Frontal cortex (tissue), 4 donors: ENCODE results near the gene ASPG. TPM values are rescaled to one million over a fixed set of nuclear protein-coding genes. Genes with fewer than 3 reads are reported as not detected.

ENCODE experiments used
- DNase-seq, 2 donors: peaks; one replicate each; pipeline ENCODE4 v3.0.0; 2012; ENCODE audit warnings: low spot score in 2 of 2
- FAIRE-seq: peaks from 2 replicates; lab custom pipeline; 2012; peaks lifted over from hg19 to GRCh38; lab: Jason Lieb, UNC
- total RNA-seq: library from RNA; depleted of rRNA; stranded (reverse); fragments of >200 nt; gene quantifications from one replicate; pipeline ENCODE4 v1.2.3, GENCODE V29; 2014
- donor health status: control.
- donor health status: control.
- donor health status: control.

Gene ASPG
- total RNA-seq, 1 donor from 2014 or later: 0.41 TPM

DNA sequence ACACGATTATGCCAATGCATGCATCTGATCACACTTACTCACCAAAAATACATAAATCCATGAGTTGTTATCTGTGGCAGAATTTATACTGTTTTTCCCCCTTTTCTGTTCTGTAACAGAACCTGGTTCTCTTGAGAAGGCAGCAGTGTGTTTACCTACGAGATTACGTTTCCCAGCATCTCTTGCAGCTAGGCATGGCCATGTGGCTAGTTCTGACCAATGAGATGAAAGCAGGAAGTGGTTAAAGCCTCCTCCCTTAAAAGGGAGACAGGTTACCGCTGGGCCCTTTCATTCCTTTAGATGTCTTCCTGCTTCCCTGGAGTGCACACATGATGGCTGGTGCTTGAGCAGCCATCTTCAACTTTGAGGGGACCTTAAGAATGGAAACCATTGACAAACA lies 11.7 kb upstream of the ASPG start:
- FAIRE-seq: no peak
- no peak for DNase-seq

DNA sequence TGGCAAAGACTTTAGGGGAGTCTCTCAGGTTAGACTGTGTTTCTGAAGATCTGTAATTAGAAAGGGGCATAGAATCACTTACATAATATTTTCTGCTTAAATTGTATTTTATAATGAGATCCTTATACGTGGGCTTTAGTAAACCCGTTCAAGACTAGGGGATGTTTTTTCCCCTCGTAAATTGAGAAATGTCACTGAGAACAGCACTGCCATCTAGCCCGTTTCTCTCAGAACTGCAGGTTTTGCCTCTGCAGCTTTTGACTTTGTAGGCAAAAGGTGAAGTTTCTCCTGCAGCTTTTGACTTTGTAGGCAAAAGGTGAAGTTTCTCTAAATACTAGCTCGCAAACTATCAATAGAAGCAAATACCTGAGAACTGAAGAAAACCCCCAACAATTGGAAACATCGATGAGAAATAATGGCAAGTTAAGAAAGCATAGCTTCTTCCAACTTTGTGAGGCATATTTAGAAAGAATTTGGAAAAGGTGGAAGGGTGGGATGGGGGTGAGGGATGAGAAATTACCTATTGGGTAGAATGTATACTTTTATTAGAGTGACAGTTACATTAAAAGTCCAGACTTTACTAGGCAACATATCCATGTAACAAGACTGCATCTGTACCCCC lies 9.9 kb upstream of the ASPG start:
- peak in 1 of 2 donors; percentile 13 for DNase-seq
- FAIRE-seq: no peak

DNA sequence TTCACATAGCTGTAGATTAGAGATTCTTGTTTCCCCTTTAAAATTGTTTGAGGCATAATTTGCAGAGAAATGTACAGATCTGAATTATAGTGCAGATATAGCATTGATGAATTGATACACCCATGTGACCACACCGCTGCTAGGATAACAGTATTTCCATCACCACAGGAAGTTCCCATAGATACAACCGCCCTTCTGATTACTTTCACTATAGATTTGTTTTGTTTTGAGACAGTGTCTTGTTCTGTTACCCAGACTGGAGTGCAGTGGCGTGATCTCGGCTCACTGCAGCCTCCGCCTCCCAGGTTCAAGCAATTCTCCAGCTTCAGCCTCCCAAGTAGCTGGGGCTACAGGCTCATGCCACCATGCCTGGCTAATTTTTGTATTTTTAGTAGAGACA lies 8.8 kb upstream of the ASPG start:
- no peak for FAIRE-seq
- no peak for DNase-seq

DNA sequence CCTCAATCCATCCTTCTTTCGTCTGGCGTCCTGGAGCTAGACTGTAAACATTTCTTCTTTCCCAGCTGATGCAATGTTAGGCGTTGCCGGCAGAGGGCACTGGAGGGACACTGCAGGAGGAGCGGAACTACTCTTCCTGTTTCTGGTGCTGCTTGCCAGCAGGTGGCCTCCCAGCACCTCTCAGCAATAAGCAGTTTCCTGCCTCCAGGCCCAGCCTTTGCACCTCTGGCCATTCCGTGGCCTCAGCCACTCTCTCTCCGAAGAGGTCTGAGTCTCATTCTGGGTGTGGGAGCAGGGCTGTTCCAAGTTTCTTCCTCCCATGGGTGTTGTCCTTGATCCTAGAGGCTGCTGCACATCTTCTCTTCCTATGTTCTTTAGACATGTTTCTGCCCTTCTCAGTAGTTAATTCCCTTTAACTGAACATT lies 7.5 kb upstream of the ASPG start:
- peak; percentile 73 to 90 for DNase-seq
- no peak for FAIRE-seq

DNA sequence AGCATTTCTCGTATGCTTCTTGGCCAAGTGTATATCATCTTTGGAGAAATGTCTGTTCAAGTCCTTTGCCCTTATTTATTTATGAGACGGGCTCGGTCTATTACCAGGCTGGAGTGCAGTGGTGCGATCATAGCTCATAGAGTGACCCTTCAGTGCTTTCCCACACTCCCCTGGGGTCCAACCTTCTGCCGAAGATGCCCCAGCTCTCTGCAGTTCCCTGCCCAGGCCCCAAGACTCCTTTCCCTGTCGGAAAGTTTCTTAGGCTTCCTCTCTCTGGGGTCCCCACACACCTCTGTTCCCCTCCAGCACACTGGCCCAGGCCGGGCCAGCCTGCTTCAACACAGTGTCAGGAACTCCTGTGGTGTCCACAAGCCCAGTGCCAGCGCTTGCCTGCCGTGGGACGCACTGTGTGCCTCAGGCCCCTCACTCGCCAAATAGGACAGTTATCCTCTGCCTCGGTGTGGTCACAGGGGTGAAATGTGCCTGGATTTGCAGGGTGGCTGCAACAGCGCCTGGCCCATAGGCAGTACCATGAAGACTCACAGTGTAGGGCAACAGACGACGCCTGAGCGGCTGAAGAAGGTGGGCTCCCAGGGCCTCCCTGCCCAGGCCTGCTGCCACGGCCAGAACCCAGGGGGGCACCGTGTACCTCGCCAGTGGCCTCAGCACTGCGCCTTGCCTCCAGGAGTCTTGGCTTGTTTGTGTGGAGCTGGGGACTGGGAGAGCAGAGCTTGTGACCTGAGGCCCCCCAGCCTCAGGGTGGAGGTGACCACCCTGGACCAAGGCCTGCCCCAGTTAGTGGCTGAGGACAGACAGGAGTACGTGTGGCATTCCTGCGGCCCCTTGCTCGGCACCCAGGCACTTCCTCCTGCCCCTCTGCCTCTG lies 4.9 kb upstream of the ASPG start:
- no peak for FAIRE-seq

DNA sequence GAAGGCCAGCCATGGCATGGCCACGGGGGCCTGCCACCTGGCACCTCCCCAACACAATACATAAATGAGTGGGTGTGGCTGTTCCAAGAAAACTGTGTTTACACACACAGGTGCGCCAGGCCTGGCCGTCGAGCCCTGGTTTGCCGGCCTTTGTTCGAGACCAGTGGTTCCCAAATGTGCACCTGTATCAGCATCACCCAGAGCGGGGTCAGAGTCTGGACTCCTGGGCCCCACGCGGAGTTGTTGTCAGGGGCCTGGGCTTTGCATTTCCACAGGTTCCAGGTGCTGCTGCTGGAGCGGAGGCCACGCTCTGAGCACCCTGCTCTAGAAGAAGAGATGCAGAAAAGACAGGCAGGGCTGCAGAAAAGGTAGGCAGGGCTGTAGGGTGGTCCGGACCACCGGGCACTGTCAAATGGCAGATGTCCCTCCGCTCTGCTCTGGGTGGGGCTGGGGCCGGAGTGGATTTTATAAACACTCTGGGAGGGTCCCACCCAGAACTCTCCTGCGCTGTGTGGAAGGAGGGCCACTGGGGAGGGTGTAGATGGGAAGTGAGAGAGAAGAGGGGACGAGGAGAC lies 4.2 kb upstream of the ASPG start:
- DNase-seq: peak in 1 of 2 donors; percentile 6
- FAIRE-seq: no peak

More for the DNA sequence above, 4.9 kb upstream of the ASPG start:
- DNase-seq: peak in 1 of 2 donors; percentile 5

DNA sequence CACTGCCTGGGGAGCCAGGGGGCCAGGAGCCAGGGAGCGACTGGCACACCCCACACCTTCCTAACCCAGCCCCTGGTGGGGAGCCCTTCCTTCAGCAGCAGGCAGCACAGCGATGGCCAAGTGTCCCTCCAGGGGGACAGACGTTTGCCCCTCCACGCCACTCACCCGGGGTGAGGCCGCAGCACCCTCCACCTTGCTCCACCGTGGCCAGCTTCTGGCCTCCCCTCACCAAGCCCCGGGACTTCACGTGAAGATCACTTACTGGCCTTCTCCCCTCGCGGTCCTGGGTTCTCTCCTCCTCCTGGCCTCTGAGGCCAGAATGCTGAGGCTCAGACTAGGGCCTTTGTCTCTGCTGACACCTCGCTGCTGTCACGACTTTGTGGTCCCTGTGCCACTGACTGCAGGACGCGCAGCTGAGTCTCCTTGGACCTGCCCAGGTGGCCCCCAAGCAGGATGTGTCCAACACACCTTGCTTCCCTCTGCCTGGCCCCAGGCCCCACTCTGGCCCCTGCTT lies 3.5 kb upstream of the ASPG start:
- DNase-seq (peak in 1 of 2 donors; percentile 10), FAIRE-seq (no peak)

DNA sequence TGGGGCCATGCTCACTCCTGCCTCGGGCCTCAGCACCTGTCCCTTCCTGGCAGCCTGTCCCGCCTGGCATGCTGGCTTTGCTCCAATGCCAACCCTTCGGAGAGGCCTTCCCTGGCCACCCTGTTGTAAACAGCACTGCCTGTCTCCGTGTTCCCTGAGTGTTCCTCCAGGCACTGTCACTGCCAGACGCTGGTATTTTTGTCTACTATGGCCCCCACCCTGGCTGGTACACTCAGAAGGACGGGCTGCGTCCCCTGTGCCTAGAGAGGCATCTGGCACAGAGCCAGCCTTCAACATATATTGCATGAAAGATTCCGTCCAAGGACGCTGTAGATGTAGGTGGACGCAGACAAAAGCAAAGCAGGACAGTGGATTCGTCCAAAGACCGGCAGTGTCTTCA lies 2.7 kb upstream of the ASPG start:
- DNase-seq (peak; percentile 9 to 14), FAIRE-seq (no peak)

DNA sequence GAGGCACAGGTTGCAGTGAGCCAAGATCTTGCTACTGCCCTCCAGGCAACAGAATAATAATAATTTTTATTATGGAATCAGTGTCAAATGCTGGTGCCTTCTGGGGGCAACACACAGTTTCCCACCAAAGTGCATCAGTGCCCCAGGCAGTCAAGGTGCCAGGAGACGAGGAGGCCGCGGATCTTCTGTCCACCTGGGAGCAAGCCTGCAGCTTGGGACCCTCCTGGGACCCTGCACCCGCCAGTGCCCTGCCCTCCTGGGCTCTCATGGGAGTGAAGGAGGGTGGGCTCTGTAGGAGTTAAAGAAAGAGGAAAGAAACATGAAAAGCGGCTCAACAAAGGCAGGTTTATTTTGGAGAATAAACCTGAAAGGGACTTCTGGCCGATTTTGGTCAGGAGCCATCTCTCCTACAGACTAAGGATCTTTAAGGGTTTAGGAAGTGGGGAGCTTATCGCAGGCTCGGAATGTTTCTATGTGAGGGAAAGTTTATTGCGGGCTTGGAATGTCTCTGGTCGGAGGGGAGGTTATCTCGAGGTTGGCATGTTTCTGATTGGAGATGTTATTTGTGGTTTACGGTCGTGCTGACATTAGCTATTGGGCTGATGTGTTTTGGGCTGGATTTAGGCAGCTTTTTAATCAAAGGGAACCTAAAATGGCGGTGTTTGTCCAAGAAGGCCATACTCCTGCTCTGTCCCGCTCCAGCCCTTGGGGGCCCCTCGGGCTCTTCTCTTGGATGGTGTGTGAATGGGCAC lies 1.1 kb upstream of the ASPG start:
- FAIRE-seq (no peak), DNase-seq (peak in 1 of 2 donors; percentile 25)

DNA sequence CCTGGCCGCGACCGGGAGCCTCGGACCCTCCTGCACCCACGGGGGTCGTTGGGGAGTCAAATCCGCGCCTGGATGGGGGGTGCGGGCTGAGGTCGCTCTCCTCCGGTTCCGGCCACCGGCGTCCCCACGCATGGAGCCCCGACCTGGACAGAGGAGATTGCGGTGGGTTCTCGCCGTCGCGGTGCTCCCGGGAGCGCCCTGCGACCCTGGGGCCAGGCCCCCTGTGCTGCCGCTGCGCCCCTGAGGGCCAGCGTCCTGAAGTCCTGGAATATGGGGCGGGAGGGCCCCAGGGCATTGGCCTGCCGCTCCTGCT lies 345 bp downstream of the ASPG start:
- DNase-seq (peak in 1 of 2 donors; percentile 35), FAIRE-seq (no peak)

DNA sequence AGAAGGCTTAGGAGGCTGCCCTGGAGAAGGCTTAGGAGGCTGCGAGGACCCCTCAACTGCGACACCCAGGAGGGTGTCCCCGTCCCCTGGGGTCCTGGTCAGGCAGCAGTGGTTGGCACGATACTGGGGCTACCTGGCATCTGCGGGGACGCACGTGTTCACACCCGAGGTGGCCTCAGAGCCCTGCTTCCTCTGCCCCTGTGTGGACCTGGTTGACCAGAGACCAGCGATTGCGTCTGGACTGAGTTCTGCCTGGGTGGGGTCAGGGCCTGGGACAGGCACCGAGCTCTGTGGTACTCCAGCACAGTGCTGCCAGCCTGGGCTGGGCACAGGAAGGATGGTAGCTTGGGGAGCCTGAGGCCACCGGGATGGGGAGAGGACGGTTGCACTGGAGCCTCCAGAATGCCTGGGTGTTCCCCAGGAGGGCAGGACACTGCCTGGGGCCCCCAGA lies 735 bp downstream of the ASPG start:
- FAIRE-seq (no peak), DNase-seq (no peak)

DNA sequence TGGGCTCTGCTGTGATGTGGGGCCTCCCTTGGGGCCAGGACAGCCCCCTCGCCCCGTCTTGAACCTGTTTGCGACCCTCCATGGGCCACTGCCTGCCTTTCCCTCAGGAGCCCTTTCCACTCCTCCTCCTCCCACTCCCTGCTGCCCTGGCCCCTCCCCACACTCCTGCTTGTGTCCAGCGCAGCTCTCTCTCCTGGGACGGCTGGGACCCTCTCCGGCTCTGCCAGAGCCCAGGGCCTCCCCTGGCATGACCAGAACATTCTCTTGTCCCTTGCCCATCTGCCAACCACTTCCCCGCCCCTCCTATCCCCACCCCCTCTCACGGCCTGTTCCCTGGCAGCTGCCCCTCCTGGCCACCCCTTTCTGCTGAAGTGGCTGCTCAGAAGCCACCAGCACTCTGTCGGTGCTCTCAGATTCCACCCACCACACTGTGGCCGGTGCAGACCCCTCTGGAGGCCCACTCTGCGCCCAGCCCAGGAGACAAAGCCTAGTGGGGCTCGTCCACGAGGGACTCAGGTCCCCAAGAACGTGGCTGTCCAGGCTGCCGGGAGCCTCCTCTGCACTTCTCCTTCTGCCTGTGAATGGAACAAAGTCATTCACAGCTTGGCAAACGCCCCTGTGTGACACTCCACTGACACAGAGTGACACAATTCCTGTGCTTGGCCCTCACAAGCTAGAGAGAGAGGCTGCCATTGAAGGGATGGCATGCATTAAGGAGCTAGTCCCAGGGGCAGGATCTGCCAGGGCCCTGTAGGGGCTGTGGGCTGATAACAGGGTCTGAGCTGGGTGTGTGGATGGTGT lies 1.4 kb downstream of the ASPG start:
- DNase-seq (no peak), FAIRE-seq (no peak)

DNA sequence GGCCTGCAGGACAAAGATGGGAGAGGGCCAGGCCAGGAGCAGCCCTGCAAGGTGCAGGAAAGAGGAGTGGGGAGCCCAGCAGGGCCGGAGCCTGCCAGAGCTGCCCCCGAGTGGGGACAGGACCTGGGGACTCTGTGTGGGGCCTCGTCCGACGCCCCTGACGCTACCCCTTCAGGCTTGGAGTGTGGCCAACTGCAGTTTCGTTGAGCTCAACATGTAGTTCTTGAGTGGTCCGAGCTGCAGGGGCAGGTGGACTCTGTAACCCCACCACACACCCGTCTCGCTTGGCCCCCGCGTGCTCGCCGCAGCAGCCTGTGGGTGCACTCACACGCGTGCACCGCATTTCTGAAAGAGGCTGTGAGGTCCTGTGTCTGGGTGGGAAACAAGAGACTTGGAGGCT lies 2.0 kb downstream of the ASPG start:
- no peak for DNase-seq
- no peak for FAIRE-seq

DNA sequence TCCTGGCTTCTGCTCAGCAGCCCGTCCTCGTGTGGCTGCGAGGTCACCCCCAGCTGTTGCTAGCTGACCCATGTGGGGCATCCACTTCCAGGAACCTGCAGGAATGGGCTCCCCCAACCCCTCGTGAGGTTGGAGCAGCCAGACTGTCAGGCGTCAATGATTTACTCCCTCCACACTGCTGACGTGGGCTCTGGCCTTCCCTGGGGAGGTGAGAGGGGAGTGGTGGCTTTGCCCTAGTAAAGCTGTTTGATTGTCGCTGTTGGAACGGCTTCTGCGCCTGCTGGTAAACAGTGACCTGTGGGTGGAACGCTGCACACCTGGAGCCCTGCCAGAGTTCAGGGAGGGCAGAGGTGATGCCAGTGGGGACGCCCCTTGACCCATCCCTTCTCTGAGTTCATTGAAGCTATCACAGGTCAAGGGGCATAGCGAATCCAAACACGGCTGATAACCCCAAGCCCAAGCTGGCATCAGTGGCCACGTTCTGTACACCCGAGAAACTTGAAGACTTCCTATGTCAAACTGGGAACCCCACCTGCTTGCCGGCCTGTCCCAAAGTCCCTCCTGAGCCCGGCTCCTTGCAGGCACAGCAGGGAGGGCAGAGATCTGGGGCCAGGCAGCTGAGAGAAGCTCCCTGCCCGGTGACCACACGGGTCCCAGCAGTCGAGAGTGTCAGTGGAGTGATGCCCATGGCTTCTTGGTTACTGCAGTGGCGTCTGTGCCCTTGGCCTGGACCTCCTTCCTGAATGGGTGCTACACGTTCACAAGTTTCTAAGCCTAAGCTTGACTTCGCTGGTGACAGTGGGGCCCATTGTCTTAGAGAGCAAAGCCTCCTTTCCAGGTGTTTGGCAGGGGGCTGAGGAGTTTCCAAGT lies 2.7 kb downstream of the ASPG start:
- DNase-seq (no peak), FAIRE-seq (no peak)

DNA sequence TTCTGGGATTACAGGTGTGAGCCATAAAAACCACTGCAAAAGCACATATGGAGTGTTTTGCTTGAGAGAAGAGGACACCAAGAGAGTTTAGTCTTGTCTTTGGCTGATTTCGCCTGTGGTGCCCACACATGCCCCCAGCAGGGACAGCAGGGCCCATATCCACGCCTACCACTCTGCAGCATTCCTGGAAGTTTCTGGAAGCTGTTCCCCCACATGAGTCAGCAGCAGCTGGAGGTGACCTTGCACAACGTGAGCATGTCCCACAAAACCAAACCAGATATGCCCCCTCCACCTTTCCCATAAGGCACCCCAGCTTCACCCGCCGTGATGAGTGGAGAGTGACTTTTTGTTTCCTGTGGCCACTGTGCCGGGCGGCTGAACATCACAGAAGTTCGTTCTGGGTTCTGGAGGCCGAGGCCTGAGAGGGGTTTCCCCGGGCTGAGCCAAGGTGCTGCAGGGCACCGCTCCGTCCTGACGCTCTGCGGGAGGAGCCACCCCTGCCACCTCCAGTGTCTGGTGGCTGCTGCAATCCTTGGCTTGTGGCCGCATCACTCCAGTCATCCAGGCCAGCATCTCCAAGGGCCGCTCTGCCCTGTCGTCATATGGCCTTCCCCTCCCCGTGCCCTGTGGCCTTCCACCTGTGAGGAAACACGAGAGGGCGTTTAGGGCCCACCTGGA lies 4.7 kb downstream of the ASPG start:
- FAIRE-seq (no peak), DNase-seq (no peak)

DNA sequence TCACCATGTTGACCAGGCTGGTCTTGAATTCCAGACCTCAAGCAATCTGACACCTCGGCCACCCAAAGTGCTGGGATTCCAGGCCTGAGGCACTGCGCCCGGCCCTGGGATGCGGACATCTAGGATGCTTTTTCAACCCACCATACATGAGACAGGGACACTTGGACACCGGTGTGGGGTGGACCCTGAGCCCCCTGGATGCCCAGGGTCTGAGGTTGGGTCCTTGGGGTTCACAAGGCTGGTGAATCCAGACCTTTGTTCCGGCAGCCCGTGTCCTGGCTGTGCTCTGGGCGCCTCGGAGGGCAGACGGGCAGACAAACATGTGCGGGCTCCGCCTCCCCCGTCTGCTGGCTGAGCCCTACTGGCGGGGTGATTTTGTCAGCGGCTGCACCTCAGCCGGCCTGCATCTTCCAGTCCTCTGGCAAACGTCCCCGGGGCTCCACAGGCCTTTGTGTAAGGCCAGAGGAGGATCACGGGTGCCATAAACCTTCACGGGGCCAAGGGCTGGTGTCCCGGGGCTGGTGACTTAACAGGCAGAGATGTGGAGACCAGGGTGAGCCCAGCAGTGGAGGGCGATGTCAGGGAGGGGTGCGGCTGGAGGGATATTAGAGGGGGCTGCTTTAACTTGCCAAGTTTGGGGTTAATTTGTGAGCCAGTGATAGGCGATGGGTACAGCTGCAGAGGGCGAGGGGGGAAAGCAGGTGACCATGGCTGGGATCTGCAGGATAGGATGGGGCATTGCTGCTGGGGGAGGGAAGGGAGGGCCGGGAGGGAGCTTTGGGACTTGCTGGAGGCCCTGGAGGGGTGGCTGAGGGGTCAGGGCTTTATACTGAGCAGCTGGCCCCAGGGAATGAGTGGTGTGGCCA lies 5.8 kb downstream of the ASPG start:
- no peak for FAIRE-seq

More for the DNA sequence above, 5.8 kb downstream of the ASPG start:
- DNase-seq: no peak
